Endodermal cell (in vitro differentiated cells): ENCODE measurements around the gene BRD4. TPM values are rescaled to one million over a fixed set of nuclear protein-coding genes. Genes with fewer than 3 reads are reported as not detected.

ENCODE experiments used
- DNase-seq: peaks from one replicate; pipeline ENCODE4 v3.0.0-alpha.2; 2017
- H3K27ac ChIP-seq: 2 replicates; pipeline ENCODE4 v1.5.1; 2013; ENCODE audit warnings: mild to moderate bottlenecking, low read depth, low read length, moderate library complexity
- H3K27me3 ChIP-seq: 2 replicates; pipeline ENCODE4 v1.6.1; 2013; ENCODE audit warnings: mild to moderate bottlenecking, low read length, moderate library complexity; ENCODE audit not compliant: insufficient read depth, control insufficient read depth, poor library complexity, severe bottlenecking
- H3K36me3 ChIP-seq: 2 replicates; pipeline ENCODE4 v1.7.0; 2013; ENCODE audit warnings: mild to moderate bottlenecking, low read length, moderate library complexity; ENCODE audit not compliant: control insufficient read depth, insufficient read depth
- H3K4me1 ChIP-seq: one replicate; pipeline ENCODE4 v1.7.0; 2013; ENCODE audit warnings: low read length; ENCODE audit not compliant: control insufficient read depth, insufficient read depth
- H3K4me3 ChIP-seq: 2 replicates; pipeline ENCODE4 v1.5.1; 2013; ENCODE audit warnings: mild to moderate bottlenecking, low read length, moderate library complexity
- H3K9ac ChIP-seq: 2 replicates; pipeline ENCODE4 v1.6.1; 2013; ENCODE audit warnings: mild to moderate bottlenecking, low read length, moderate library complexity; ENCODE audit not compliant: poor library complexity, severe bottlenecking; ENCODE audit errors: extremely low read depth
- H3K9me3 ChIP-seq: 2 replicates; pipeline ENCODE4 v1.6.1; 2013; ENCODE audit warnings: mild to moderate bottlenecking, low read length, moderate library complexity; ENCODE audit not compliant: control insufficient read depth
- H3K27ac Mint-ChIP-seq: 2 replicates; pipeline ENCODE4 v1.8.0; 2020; ENCODE audit warnings: mixed read lengths
- H3K27me3 Mint-ChIP-seq: 2 replicates; pipeline ENCODE4 v1.8.0; 2021; ENCODE audit warnings: mild to moderate bottlenecking, mixed read lengths; ENCODE audit not compliant: insufficient read depth
- H3K36me3 Mint-ChIP-seq: 2 replicates; pipeline ENCODE4 v1.8.0; 2020; ENCODE audit warnings: low read depth, mixed read lengths
- H3K4me1 Mint-ChIP-seq: 2 replicates; pipeline ENCODE4 v1.8.0; 2020; ENCODE audit warnings: mixed read lengths
- H3K4me3 Mint-ChIP-seq: 2 replicates; pipeline ENCODE4 v1.8.0; 2020; ENCODE audit warnings: mild to moderate bottlenecking, moderate library complexity, mixed read lengths
- H3K9me3 Mint-ChIP-seq: 2 replicates; pipeline ENCODE4 v1.8.0; 2020; ENCODE audit warnings: mild to moderate bottlenecking, mixed read lengths
- WGBS, 2 experiments: methylation state at CpG; one replicate each; pipeline versions ENCODE4 v1.1.5 to v1.1.7; 2013; ENCODE audit warnings: missing lambda C conversion rate in 2 of 2, mixed read lengths in 1 of 2; ENCODE audit not compliant: insufficient coverage in 1 of 2, insufficient read length in 1 of 2; 5-methylcytosine and 5-hydroxymethylcytosine counted together
- total RNA-seq, 2 donors: library from RNA; stranded (reverse); fragmentation: NEBNext Ultra II Directional in 1 of 2; extraction: Animal tissue kit (Norgen Biotek cat#: 25700) in 1 of 2; gene quantifications; 2 replicates in 1 of 2; 3 replicates in 1 of 2; pipeline ENCODE4 v1.2.1, GENCODE V29; 2021
- TF ChIP-seq, protein P1 (sequence below): fragments of 200-600 bp; sonication (generic); conservative IDR thresholded peaks from 2 replicates; pipeline ENCODE4 v1.5.0; 2021; ENCODE audit warnings: antibody characterized with exemption, mild to moderate bottlenecking

The BRD4 gene
- total RNA-seq, 2 donors from 2014 or later, result 149 to 156 TPM

DNA sequence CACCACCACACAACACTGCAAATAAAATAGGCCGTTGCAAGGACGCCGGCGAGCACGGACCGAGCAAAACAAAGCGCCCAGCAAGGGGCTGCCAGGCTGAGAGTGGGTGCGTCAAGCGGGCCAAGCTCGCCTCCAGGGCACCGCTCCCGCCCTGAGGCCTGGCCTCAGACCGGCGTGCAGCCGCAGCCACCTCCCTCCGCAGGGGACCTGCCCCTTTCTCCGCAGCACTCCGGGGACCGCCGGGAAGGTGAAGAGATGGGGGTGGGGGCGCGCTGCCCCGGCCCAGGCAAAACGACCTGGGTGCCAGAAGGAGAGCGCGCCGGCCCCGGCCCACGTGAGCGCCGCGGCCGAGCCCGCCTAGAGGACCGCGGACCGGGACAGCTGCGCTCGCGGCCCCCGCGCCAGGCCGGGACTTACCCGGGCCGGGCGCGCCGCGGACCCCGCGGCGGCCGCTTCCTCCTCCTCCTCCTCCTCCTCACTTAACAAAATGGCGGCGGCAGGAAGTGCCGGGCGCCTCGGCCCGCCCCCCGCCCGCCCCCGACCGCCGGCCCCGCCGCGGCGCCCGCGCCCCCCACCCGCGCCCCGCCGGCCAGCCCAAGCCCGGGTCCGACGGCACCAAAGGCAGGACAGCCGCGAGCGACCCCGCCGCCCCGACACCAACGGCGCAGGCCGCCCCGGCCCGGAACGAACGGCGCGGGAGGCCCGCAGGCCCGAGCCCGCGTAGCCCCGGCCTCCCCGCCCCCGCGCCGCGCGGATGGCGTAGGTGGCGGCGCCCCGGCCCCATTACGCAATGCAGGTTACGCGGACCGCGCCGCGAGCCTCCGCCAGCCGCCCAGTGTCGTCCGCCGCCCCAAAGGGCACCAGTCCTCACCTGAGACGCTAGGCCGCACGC lies 674 bp downstream of the BRD4 start:
- TF ChIP-seq, protein P1, sequence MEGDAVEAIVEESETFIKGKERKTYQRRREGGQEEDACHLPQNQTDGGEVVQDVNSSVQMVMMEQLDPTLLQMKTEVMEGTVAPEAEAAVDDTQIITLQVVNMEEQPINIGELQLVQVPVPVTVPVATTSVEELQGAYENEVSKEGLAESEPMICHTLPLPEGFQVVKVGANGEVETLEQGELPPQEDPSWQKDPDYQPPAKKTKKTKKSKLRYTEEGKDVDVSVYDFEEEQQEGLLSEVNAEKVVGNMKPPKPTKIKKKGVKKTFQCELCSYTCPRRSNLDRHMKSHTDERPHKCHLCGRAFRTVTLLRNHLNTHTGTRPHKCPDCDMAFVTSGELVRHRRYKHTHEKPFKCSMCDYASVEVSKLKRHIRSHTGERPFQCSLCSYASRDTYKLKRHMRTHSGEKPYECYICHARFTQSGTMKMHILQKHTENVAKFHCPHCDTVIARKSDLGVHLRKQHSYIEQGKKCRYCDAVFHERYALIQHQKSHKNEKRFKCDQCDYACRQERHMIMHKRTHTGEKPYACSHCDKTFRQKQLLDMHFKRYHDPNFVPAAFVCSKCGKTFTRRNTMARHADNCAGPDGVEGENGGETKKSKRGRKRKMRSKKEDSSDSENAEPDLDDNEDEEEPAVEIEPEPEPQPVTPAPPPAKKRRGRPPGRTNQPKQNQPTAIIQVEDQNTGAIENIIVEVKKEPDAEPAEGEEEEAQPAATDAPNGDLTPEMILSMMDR, result no peak
- no peaks in the 10 kb centered on the region for H3K9me3 Mint-ChIP-seq
- H3K27ac Mint-ChIP-seq, result peak overlapping the region; percentile 98
- peak overlapping the region; percentile 97 for H3K4me3 Mint-ChIP-seq
- peaks cover 2% of the 10 kb centered on the region for H3K4me1 ChIP-seq
- 0 to 3% methylated on average over 6 to 111 of the region's 122 CpGs for WGBS, 2 experiments
- no peaks in the 10 kb centered on the region for H3K9me3 ChIP-seq
- H3K36me3 ChIP-seq, result no peaks in the 10 kb centered on the region
- no peaks in the 10 kb centered on the region for H3K27me3 Mint-ChIP-seq
- peak; percentile 72 for DNase-seq
- peaks cover 32% of the 10 kb centered on the region for H3K4me1 Mint-ChIP-seq
- H3K4me3 ChIP-seq, result peak overlapping the region; percentile 98
- H3K9ac ChIP-seq, result peak overlapping the region; percentile 94
- no peaks in the 10 kb centered on the region for H3K27me3 ChIP-seq
- peaks cover 6% of the 10 kb centered on the region for H3K36me3 Mint-ChIP-seq
- peak overlapping the region; percentile 89 for H3K27ac ChIP-seq

DNA sequence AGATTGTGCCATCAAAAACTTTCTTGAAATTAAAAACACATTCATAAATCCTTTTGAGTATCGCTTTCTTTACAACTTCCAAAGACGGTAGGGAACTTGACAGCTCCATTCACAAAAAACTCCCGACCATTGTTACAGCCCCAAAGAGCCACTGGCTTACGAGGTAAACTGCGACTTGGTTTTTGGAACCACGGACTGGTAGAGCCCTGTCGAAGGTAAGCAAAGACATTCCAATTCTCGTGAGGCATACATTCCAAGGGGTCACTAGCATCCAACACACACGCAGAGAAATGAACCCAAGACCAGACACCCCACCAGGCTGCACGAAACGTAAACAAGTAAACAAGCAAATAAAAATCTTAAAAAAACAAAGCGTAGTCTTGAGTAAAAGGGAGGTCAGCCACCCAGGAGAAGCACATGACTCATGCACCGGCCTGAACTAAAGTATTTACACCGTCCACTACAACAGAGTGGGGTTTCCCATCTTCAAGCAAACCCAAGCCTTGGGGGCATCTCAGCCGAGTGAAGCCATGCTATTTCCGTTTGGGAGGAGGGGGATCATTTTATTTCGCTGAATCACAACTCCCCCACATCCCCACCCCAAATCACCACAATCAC lies 1.4 kb downstream of the BRD4 start:
- WGBS, 2 experiments, result 8 to 20% methylated on average over 7 to 14 of the region's 17 CpGs
- no peaks in the 10 kb centered on the region for H3K9me3 Mint-ChIP-seq
- peaks cover 6% of the 10 kb centered on the region for H3K36me3 Mint-ChIP-seq
- Histone ChIP-seq H3K4me1 (peaks cover 4% of the 10 kb centered on the region), H3K9ac (peak overlapping the region; percentile 94), H3K9me3 (no peaks in the 10 kb centered on the region), H3K4me3 (peak overlapping the region; percentile 98), H3K27me3 (no peaks in the 10 kb centered on the region), H3K36me3 (no peaks in the 10 kb centered on the region), H3K27ac (peak overlapping the region; percentile 84)
- H3K4me1 Mint-ChIP-seq, result peaks cover 34% of the 10 kb centered on the region
- peak overlapping the region; percentile 98 for H3K27ac Mint-ChIP-seq
- H3K27me3 Mint-ChIP-seq, result no peaks in the 10 kb centered on the region
- TF ChIP-seq, protein P1, result no peak
- H3K4me3 Mint-ChIP-seq, result peak overlapping the region; percentile 97
- peak; percentile 53 for DNase-seq

DNA sequence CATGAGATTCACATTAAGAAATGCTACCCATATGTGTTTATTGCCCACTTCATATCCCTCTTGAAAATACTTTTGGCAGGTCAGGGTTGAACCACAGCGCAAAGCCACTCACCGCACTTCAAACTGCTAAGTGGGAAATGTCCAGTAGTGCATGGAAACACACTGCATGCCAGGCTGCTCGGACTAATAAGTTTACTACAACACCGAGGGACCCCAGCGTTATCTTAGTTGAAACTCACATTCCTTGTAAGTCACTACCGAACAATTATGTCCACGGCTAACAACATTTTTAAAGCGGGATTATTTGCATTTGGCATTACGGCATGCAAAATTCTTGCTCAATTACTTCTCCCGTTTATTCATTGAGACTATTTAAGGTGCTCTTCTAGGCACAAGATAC lies 4.0 kb downstream of the BRD4 start:
- H3K4me1 Mint-ChIP-seq, result peaks cover 57% of the 10 kb centered on the region
- H3K4me3 Mint-ChIP-seq, result no peak overlapping the region
- Histone ChIP-seq H3K36me3 (no peaks in the 10 kb centered on the region), H3K9ac (no peak overlapping the region), H3K4me1 (peaks cover 4% of the 10 kb centered on the region), H3K27ac (no peak overlapping the region), H3K9me3 (no peaks in the 10 kb centered on the region), H3K27me3 (no peaks in the 10 kb centered on the region), H3K4me3 (peak overlapping the region; percentile 19)
- no peak for DNase-seq
- H3K36me3 Mint-ChIP-seq, result peaks cover 9% of the 10 kb centered on the region
- TF ChIP-seq, protein P1, result no peak
- no peaks in the 10 kb centered on the region for H3K9me3 Mint-ChIP-seq
- H3K27ac Mint-ChIP-seq, result no peak overlapping the region
- H3K27me3 Mint-ChIP-seq, result no peaks in the 10 kb centered on the region
- 96% methylated on average over 10 of the region's 10 CpGs for whole genome bisulfite sequencing, 2 experiments
